HG03521 (cell line): ENCODE measurements around the gene MYH14.

Source experiments
- ATAC-seq: cut with Tn5 transposase; IDR thresholded peaks from one replicate; pipeline ENCODE4 v1.9.1; 2021; ENCODE audit warnings: mild to moderate bottlenecking, moderate library complexity; ENCODE audit not compliant: unreplicated experiment

Gene MYH14

DNA sequence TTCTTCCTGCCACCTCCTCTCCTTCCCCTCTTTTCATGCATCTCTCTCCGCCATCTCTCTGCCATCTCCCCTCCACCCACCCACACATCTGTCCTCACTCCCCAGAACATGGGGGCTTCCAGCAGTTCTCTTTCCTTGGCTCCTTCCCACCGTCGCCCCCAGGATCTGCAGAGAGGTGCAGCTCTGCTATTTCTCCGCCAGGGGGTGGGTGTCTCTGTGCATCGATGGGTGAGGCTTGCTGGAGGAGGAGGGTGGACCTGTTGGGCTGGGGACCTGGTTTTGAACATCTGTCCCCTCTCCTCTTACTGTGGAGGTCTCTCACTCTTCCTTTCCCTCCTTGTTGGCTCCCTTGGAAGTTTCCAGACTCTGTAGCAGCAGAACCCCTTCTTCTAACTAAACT, 51.7 kb downstream of the MYH14 start:
- ATAC-seq: no peak

DNA sequence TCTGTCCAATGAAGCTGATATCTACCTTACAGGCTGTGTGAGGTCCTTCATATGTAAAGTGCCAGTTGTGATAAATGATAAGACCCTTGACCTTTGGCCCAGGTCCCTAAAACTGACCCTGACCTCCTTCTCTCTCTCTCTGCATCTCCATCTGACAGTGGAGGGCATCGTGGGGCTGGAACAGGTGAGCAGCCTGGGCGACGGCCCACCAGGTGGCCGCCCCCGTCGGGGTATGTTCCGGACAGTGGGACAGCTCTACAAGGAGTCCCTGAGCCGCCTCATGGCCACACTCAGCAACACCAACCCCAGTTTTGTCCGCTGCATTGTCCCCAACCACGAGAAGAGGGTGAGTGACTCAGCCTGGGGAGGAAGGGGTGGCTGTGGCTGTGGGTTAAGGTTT, 53.7 kb downstream of the MYH14 start:
- ATAC-seq: no peak

DNA sequence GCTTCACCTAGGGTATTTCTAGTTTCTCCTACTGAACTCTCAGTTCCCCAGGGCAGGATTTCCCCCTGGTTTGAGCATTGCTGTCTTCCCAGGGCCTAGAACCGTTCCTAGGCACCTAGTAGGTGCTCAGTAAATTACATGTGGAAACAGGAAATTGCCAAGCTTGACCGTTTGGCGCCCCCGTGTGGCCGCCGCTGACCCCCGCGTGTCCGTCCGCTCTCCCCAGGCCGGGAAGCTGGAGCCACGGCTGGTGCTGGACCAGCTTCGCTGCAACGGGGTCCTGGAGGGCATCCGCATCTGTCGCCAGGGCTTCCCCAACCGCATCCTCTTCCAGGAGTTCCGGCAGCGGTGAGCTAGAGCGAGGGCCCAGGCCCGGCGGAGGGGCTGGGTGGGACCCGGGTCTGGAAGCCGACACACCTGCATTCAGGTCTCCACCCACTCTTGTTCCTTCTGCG, 55.5 kb downstream of the MYH14 start:
- ATAC-seq: no peak

DNA sequence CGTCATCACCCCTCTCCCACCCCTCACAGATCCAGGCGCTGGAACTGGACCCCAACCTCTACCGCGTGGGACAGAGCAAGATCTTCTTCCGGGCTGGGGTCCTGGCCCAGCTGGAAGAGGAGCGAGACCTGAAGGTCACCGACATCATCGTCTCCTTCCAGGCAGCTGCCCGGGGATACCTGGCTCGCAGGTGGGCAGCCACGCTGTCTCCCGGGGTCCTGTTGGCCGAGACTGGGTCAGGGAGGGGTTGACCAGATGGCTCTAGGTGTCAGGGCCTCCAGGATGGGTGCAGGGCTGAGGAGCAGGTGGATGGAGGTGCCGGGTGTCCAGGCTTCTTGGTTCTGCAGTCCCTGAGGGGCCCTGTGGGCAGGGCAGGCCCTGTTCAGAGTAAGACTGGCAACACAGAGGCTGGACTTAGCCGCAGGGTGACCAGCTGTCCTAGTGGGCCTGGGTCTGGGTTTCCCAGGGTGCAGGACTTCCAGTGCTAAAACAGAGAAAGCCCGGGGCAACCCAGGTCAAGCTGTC, 58.1 kb downstream of the MYH14 start:
- no peak for ATAC-seq

DNA sequence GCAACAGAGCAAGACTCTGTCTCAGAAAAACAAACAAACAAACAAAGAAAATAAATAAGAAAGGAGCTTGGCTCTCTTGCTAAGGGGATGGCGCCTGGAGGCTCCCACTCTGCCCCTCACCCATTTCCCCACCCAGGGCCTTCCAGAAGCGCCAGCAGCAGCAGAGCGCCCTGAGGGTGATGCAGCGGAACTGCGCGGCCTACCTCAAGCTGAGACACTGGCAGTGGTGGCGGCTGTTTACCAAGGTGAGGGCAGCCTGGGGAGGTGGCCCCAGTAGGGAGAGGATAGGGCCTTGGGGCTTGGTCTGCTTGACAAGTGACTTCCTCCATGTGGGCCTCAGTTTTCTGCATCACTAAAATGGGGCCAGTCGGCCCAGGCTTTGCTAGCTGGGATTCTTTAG, 59.8 kb downstream of the MYH14 start:
- ATAC-seq: no peak

DNA sequence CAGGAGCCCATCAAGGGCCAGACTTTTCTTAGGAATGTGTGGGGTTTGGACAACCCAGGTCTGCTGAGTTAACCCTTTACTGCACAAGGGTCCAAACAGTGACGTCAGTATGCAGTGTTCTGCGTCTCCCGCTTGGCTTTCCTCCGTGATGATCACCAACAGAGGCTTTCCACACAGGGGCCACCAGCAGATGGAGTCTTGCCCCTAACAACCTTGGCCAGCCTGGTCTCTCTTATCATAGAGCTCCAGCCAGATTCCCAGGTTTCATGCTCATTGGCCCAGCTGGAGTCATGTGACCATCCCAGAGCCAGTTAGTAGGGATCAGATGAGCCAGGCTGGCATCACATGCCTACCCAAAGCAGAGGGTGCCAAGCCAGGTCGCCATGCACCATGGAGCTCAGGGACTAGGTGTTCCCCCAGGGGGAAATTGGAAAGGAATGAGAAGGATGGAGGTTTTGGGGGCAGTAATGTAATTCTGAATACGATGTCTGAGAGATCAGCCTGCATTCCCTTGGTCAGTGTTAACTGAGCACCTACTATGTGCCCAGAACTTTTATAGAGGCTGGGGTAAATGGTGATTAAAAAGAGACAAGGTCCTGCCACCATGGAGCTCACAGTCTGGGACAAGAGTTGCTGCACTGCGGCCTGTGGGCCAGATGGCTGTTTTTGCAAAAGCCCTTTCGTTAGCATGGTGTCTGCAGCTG, 61.2 kb downstream of the MYH14 start:
- ATAC-seq: no peak

DNA sequence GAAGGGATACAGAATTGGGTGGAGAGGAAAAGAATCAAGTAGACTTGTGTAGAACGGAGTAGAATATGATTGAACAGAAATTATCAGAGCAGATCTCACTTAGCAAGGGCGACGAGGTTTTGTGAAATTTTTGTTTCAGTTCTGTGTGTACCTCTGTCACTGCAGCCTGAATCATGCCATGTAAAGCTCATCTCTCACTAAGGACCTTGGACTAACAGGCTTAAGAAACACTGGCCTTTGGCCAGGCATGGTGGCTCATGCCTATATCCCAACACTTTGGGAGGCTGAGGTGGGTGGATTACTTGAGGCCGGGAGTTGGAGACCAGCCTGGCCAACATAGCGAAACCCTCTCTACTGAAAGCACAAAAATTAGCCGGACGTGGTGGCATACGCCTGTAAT, 62.6 kb downstream of the MYH14 start:
- ATAC-seq: no peak

DNA sequence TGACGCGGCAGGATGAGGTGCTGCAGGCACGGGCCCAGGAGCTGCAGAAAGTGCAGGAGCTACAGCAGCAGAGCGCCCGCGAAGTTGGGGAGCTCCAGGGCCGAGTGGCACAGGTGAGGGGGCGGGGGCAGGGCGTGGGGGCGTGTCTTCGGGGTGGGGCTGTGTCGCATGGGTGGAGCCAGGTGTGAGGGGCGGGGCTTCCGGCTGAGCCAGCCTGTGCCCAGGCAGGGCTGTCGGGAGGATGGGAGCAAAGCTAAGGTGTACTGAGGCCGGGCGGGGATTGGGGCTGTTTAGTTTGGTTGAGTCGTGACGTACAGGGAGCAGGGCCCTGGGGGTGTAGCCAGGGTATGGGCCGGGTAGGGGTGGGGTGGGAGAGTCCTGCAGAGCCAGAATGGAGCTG, 63.5 kb downstream of the MYH14 start:
- ATAC-seq: no peak

DNA sequence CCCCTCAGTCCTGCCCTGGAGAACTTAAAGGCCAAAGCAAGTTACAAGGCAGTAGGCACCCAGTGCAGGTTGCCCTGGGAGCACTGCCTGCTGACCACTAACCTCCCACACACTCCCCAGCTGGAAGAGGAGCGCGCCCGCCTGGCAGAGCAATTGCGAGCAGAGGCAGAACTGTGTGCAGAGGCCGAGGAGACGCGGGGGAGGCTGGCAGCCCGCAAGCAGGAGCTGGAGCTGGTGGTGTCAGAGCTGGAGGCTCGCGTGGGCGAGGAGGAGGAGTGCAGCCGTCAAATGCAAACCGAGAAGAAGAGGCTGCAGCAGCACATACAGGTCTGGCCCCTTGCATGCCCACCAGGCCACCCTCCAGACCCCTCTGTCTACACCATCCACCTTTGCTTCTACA, 64.6 kb downstream of the MYH14 start:
- ATAC-seq: no peak

DNA sequence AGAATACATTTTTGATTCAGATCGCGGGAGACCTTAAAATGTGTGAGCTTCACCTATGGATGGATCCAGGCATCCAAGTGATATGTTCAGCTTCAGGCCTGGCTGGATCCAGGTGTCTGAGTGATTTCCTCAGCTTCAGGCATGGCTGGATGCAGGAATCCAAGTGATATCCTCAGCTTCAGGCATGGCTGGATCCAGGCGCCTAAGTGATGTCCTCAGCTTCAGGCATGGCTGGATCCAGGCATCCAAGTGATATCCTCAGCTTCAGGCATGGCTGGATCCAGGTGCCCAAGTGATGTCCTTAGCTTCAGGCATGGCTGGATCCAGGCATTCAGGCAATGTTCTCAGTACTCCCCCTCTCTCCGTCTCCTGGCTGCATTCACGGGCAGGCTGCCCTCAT, 65.1 kb downstream of the MYH14 start:
- ATAC-seq: no peak

DNA sequence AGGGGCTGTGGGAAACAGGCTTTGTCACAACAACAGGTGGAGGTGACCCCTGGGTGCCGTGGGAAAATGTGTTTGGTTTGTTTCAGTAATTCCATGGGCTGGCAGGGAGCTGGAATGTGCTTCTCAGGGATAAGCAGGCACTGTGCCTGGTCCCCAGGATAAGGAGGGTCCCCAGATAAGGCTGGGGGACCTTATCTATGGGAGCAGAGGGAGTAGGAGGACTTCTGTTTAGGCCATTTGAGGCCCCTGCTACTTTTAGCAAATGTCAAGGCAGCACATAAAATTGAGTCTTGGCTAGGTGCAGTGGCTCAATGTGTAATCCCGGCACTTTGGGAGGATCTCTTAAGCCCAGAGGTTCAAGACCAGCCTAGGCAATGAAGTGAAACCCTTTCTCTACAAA, 66.2 kb downstream of the MYH14 start:
- no peak for ATAC-seq

DNA sequence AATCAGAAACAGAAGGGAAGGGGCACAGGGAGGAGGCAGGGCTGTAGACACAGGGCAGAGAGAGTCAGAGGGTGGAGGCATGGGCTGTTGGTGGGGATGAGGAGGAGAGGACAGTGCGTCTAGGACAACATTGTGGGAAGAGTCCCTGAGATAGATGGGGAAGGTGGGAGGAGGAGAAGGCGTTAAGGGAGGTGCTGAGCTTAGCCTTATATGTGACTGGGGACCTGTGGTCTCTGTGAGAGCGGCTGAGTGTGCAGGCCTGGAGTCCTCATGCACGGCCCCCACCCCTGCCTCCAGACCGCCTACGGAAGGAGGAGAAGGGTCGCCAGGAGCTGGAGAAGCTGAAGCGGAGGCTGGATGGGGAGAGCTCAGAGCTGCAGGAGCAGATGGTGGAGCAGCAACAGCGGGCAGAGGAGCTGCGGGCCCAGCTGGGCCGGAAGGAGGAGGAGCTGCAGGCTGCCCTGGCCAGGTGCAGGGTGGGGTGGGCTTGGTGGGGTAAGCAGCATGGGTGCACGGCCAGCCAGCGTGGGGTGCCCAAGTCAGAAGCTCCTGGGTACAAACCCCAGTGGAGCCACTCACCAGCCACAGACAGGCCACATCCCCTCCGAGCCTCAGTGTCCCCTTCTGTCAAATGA, 69.0 kb downstream of the MYH14 start:
- no peak for ATAC-seq

DNA sequence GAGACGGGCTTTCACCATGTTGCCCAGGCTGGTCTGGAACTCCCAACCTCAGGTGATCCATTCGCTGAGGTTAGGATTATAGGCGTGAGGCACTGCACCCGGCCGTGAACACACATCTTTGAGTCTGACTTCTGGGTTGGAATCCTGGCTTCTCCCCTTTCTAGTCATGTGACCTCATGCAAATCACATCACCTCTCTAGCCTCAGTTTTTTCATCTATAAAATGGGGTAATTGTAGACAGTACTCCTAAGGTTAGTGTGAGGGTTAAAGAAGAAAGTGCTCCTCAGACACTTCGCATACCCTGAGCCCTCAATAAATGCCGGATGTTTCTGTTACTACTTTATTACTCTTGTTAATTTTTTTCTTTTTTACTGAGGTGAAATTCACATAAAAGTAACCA, 70.4 kb downstream of the MYH14 start:
- ATAC-seq: no peak

DNA sequence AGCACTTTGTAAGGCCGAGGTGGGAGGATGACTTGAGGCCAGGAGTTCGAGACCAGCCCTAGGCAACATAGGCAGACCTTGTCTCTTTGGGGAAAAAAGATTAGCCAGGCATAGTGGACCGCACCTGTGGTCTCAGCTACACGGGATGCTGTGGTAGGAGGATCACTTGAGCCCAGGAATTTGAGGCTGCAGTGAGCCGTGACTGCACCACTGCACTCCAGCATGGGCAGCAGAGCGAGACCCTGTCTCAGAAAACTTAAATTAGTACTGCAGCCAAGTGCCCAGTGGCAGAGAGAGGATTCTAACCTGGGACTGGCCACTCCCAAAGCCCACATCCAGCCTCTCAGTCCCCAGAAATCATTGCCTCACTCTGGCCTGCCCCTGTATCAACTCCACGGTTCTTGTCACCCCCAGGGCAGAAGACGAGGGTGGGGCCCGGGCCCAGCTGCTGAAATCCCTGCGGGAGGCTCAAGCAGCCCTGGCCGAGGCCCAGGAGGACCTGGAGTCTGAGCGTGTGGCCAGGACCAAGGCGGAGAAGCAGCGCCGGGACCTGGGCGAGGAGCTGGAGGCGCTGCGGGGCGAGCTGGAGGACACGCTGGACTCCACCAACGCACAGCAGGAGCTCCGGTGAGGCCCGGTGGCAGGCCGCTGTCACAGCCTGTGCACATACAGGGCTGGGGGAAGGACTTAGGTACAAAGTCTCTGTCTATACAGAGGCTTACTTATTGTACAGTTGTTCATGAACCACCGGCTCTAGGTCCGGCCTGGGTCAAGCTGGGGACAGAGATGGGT, 72.4 kb downstream of the MYH14 start:
- ATAC-seq: no peak

DNA sequence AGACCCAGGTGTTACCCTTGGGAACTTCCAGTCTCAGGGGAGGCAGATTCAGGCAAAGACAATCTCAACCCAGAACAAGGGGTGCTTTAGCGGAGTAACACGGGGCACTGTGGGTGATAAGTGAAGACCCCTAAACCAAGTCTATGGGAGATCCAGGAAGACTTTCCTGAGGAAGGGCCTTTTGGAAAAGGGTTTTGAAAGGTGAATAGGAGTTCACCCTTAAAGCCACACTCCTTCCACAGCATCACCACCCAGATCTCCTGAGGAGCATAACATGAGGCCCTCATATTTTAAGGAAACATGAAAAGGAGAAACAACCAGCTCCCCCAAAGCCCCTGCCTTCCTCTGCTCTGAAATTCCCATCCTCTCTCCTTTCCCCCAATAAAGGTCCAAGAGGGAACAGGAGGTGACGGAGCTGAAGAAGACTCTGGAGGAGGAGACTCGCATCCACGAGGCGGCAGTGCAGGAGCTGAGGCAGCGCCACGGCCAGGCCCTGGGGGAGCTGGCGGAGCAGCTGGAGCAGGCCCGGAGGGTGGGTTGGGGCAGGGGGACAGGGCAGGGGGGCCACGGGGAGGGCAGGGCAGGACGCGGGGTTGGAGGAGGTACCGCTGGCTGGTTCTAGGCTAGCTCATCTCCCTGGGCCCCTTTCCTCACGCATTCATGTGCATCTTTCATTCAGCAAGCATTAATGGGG, 73.1 kb downstream of the MYH14 start:
- ATAC-seq: no peak

DNA sequence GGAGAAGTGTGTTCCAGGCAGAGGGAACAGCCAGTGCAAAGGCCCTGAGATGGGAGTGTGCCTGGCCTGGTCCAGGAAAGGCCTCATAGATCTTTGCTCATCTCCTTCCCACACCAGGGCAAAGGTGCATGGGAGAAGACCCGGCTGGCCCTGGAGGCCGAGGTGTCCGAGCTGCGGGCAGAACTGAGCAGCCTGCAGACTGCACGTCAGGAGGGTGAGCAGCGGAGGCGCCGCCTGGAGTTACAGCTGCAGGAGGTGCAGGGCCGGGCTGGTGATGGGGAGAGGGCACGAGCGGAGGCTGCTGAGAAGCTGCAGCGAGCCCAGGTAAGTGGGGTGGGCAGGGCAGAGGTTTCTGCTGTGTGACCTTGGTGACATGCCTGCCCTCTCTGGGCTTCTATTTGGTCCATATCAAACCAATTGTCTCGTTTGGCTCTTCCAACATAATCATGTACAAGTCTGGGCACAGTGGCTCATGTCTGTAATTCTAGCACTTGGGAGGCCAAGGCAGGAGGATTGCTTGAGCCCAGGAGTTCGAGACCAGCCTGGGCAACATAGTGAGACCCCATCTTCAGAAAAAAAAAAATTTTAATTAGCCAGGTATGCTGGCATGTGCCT, 74.7 kb downstream of the MYH14 start:
- no peak for ATAC-seq

DNA sequence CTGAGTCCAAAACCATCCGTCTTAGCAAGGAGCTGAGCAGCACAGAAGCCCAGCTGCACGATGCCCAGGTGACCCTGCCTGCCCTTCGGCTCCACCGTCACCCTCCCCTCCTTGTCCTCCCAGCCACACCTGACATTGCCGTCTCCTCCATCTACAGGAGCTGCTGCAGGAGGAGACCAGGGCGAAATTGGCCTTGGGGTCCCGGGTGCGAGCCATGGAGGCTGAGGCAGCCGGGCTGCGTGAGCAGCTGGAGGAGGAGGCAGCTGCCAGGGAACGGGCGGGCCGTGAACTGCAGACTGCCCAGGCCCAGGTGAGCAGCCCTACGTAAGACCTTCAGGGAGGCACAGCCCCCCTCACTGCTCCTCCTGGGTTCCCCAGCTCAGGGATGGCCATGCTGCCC, 76.7 kb downstream of the MYH14 start:
- no peak for ATAC-seq

DNA sequence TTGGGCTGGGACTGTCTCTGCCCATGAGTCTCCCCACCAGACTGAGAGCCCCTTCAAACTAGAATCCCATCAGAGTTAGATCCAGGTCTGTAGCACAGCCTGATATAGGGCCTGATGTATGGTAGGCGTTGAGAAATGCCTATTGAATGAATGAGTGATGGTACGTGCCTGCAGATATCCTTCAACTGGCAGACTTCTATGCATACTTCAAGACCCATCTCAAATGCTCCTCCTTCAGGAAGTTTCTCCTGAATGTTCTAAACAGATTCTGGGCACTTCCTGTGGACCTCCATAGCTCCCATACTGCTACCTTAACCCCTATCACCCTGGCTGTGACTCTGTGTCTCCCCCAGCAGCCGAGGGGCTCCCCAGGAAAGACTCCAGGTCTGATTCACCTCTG, 77.6 kb downstream of the MYH14 start:
- no peak for ATAC-seq

DNA sequence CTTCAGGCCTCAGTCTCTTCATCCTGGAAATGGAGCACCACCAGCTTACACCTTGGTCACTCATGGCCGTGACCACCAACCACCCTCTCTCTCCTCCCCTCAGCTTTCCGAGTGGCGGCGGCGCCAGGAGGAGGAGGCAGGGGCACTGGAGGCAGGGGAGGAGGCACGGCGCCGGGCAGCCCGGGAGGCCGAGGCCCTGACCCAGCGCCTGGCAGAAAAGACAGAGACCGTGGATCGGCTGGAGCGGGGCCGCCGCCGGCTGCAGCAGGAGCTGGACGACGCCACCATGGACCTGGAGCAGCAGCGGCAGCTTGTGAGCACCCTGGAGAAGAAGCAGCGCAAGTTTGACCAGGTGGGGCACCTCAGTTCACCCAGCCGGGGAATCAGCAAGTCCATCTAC, 78.1 kb downstream of the MYH14 start:
- ATAC-seq: no peak

DNA sequence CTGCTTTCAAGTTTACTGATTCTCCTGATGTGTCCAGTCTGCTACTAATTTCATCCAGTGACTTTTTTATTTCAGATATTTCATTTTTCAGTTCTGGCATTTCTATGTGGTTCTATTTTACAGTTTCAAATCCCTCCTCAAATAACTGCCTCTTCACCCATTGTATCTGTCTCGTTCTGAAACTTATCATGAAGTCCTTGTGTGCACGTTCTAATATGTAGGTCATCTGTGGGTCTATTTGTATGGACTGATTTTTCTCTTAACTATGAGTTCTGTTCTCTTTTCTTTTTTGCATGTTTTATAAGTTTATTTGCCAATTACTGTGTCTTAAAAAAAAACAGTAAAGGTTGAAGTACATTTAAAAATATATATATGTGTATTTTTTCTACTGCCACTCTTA, 82.4 kb downstream of the MYH14 start:
- no peak for ATAC-seq

DNA sequence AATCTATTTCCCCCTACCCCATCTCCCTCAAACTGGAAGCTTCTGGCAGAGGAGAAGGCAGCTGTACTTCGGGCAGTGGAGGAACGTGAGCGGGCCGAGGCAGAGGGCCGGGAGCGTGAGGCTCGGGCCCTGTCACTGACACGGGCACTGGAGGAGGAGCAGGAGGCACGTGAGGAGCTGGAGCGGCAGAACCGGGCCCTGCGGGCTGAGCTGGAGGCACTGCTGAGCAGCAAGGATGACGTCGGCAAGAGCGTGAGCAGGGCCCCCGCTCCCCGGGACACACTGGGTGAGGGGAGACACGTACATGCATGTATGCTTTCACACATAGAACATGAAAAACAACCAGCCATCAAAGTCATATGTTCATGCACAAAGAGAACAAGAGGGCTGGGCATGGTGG, 83.0 kb downstream of the MYH14 start:
- ATAC-seq: no peak
